Lung (tissue), 12 donors: ENCODE results near the gene KRT71. TPM values are rescaled to one million over a fixed set of nuclear protein-coding genes. Genes with fewer than 3 reads are reported as not detected.

Experiments
- ATAC-seq: fragments of 200-7000 bp; cut with Tn5 transposase; one replicate; pipeline ENCODE4 v1.9.1; 2020; ENCODE audit warnings: moderate number of reproducible peaks; ENCODE audit not compliant: insufficient read depth, low FRiP score
- DNase-seq, 3 donors: peaks; one replicate each; pipeline ENCODE4 v3.0.0-alpha.2; 2013 to 2017
- H3K27ac ChIP-seq, 2 donors: one replicate each; pipeline ENCODE4 v1.5.1; 2013; ENCODE audit warnings: mild to moderate bottlenecking in 2 of 2, moderate library complexity in 2 of 2, control low read depth in 1 of 2, inconsistent platforms in 1 of 2, low read depth in 1 of 2, low read length in 1 of 2
- H3K27me3 ChIP-seq, 3 donors: one replicate each; pipeline ENCODE4 v1.5.1; 2013; ENCODE audit warnings: low read length in 2 of 3; ENCODE audit not compliant: control insufficient read depth in 3 of 3, insufficient read depth in 3 of 3
- H3K36me3 ChIP-seq, 4 donors: one replicate each; pipeline ENCODE4 v1.5.1; 2013; ENCODE audit warnings: low read length in 4 of 4, mild to moderate bottlenecking in 1 of 4, moderate library complexity in 1 of 4; ENCODE audit not compliant: control insufficient read depth in 4 of 4, insufficient read depth in 4 of 4
- H3K4me1 ChIP-seq, 5 donors: one replicate each; pipeline ENCODE4 v1.5.1; 2013; ENCODE audit warnings: low read length in 5 of 5, mild to moderate bottlenecking in 2 of 5, moderate library complexity in 1 of 5; ENCODE audit not compliant: control insufficient read depth in 5 of 5, insufficient read depth in 5 of 5
- H3K4me3 ChIP-seq: one replicate; pipeline ENCODE4 v1.5.1; 2013; ENCODE audit warnings: mild to moderate bottlenecking, control low read depth, moderate library complexity
- H3K9ac ChIP-seq, 2 donors: one replicate each; pipeline ENCODE4 v1.5.1; 2013; ENCODE audit warnings: low read length in 2 of 2, control low read depth in 1 of 2; ENCODE audit not compliant: insufficient read depth in 1 of 2
- H3K9me3 ChIP-seq, 4 donors: one replicate each; pipeline ENCODE4 v1.5.1; 2013; ENCODE audit warnings: low read length in 3 of 4, mild to moderate bottlenecking in 1 of 4, moderate library complexity in 1 of 4; ENCODE audit not compliant: control insufficient read depth in 4 of 4, insufficient read depth in 3 of 4
- CTCF ChIP-seq: IDR thresholded peaks from 2 replicates; pipeline ENCODE4 v1.5.1; 2012; ENCODE audit warnings: mild to moderate bottlenecking; ENCODE audit errors: control extremely low read depth, extremely low read depth
- WGBS, 2 donors: extraction: QIAGEN DNeasy Blood & Tissue Kit; methylation state at CpG; one replicate each; pipeline ENCODE4 v1.1.7; 2013; 5-methylcytosine and 5-hydroxymethylcytosine counted together
- polyA plus RNA-seq, 2 donors: library from polyadenylated mRNA; stranded (reverse); fragments of 200-250 nt; gene quantifications; one replicate each; pipeline ENCODE4 v1.2.1, GENCODE V29; 2013
- total RNA-seq, 2 donors: library from RNA; depleted of rRNA in 1 of 2; stranded (reverse); fragments of >200 nt in 1 of 2; gene quantifications; one replicate each; pipeline ENCODE4 v1.2.1, GENCODE V29; 2014 to 2021
- donor health status: control.
- donor health status: control.
- donor health status: Bipolar disorder and iron deficiency.
- donor health status: healthy.
- donor health status: DM: yes; HTN: yes; CAD: no.

Gene KRT71
- total and polyA plus RNA-seq, 4 donors, result not detected

- peaks cover 0 to 6% (median 0%) of the 10 kb centered on the region in 4 donors for H3K9me3 ChIP-seq
- H3K4me3 ChIP-seq, result no peak overlapping the region
- no peak for TF ChIP-seq CTCF
- no peak overlapping the region for H3K27ac ChIP-seq
- 93 to 96% methylated on average over 1 of the region's 1 CpG for WGBS, 2 donors
- no peaks in the 10 kb centered on the region for H3K4me1 ChIP-seq
- peaks cover 0 to 4% (median 0%) of the 10 kb centered on the region in 3 donors for H3K27me3 ChIP-seq
- H3K9ac ChIP-seq, result no peak overlapping the region
- DNase-seq, result no peak
- ATAC-seq, result no peak
- no peaks in the 10 kb centered on the region for H3K36me3 ChIP-seq
Measured at GRCh38 chr12:52515319-52515646, 37.7 kb downstream of the KRT71 start.

- ATAC-seq (no peak), DNase-seq (no peak)
- 89 to 95% methylated on average over 14 of the region's 14 CpGs for WGBS, 2 donors
- Histone ChIP-seq H3K27ac (no peak overlapping the region), H3K27me3 (peaks cover 0 to 4% (median 0%) of the 10 kb centered on the region in 3 donors), H3K9ac (no peak overlapping the region), H3K4me1 (no peaks in the 10 kb centered on the region), H3K4me3 (no peak overlapping the region), H3K36me3 (no peaks in the 10 kb centered on the region), H3K9me3 (peaks cover 0 to 6% (median 0%) of the 10 kb centered on the region in 4 donors)
- TF ChIP-seq CTCF, result no peak
Measured at GRCh38 chr12:52514471-52515318, 38.2 kb downstream of the KRT71 start.

- DNase-seq, result no peak
- no peak for ATAC-seq
- H3K27me3 ChIP-seq, result no peaks in the 10 kb centered on the region
- TF ChIP-seq CTCF, result no peak
- H3K36me3 ChIP-seq, result no peaks in the 10 kb centered on the region
- 78 to 87% methylated on average over 6 of the region's 6 CpGs for WGBS, 2 donors
- H3K9ac ChIP-seq, result no peak overlapping the region
- H3K27ac ChIP-seq, result no peak overlapping the region
- H3K9me3 ChIP-seq, result peaks cover 0 to 6% (median 0%) of the 10 kb centered on the region in 4 donors
- no peaks in the 10 kb centered on the region for H3K4me1 ChIP-seq
- no peak overlapping the region for H3K4me3 ChIP-seq
Measured at GRCh38 chr12:52513736-52514135, 39.2 kb downstream of the KRT71 start.
